BLaER1 (cell line): Measurements from ENCODE around the gene OGFOD2.

ENCODE experiments used
- H3K27ac ChIP-seq: shearing (Covaris generic); formaldehyde crosslinking; 2 replicates; pipeline ENCODE4 v1.8.1; 2022
- H3K27me3 ChIP-seq: shearing (Covaris generic); formaldehyde crosslinking; 2 replicates; pipeline ENCODE4 v1.8.1; 2022
- H3K36me3 ChIP-seq: shearing (Covaris generic); formaldehyde crosslinking; 2 replicates; pipeline ENCODE4 v1.8.1; 2022
- H3K4me1 ChIP-seq: shearing (Covaris generic); formaldehyde crosslinking; 2 replicates; pipeline ENCODE4 v1.8.1; 2022
- H3K4me2 ChIP-seq: shearing (Covaris generic); formaldehyde crosslinking; 2 replicates; pipeline ENCODE4 v1.8.1; 2022
- H3K4me3 ChIP-seq: shearing (Covaris generic); formaldehyde crosslinking; 2 replicates; pipeline ENCODE4 v1.8.1; 2022
- H3K9ac ChIP-seq: shearing (Covaris generic); formaldehyde crosslinking; 2 replicates; pipeline ENCODE4 v1.8.1; 2022
- H3K9me3 ChIP-seq: shearing (Covaris generic); formaldehyde crosslinking; 2 replicates; pipeline ENCODE4 v1.8.1; 2022
- H4K20me1 ChIP-seq: shearing (Covaris generic); formaldehyde crosslinking; 2 replicates; pipeline ENCODE4 v1.8.1; 2022
- Cebpa-rat ChIP-seq: shearing (Covaris generic); IDR thresholded peaks from 2 replicates; pipeline ENCODE4 v1.8.1; 2022

OGFOD2 gene

DNA sequence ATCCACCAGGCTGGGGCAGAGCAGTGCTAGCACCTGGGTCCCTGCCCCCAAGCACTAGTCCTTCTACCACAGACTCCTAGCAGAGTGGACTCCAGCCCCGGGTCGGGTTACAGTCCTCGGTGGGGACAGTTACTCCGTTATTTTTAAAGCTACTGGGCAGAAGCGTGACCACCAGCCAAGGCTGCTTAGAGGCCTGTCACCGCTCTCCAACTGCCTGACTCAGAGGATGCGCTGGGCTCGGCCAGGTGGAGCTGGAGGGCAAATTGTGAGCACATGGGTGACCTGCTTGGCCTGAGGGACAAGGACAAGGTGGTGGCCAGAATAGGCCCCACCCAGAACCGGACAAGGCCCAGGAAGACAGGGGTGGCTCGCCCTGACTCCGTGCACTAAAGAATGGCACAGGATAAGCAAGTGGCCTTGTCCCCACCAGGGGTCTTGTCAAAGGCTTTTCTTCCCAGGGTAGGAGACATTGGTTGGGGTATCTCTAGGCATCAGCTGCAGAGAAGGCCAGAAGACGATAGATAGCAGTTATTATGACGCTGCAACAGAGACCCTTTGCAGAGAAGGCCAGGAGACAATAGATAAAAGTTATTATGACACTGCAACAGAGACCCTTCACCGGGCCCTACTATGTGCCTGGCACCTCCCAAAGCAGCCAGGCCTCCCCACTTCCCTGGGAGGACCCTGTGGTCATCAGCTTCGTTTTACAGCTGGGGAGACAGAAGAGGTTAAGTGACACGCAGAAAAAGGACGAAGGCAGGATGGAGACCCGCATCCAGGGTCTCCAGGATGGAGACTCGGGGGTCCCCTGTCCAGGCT, 10.4 kb upstream of the OGFOD2 start:
- H3K4me1 ChIP-seq, result peaks cover 46% of the 10 kb centered on the region
- H3K4me3 ChIP-seq, result peak overlapping the region; percentile 82; the same call in 1 of the 2 replicates
- peak overlapping the region; percentile 82; the same call in 1 of the 2 replicates for H3K9ac ChIP-seq
- TF ChIP-seq Cebpa-rat, result no peak
- H3K4me2 ChIP-seq, result peak overlapping the region; percentile 96
- H3K36me3 ChIP-seq, result peaks cover 17% of the 10 kb centered on the region
- 0 out of 2 replicates have a peak, but pooled peaks cover 31% of the 10 kb centered on the region for H4K20me1 ChIP-seq
- H3K9me3 ChIP-seq, result no peaks in the 10 kb centered on the region
- no peaks in the 10 kb centered on the region for H3K27me3 ChIP-seq
- H3K27ac ChIP-seq, result no peak overlapping the region

DNA sequence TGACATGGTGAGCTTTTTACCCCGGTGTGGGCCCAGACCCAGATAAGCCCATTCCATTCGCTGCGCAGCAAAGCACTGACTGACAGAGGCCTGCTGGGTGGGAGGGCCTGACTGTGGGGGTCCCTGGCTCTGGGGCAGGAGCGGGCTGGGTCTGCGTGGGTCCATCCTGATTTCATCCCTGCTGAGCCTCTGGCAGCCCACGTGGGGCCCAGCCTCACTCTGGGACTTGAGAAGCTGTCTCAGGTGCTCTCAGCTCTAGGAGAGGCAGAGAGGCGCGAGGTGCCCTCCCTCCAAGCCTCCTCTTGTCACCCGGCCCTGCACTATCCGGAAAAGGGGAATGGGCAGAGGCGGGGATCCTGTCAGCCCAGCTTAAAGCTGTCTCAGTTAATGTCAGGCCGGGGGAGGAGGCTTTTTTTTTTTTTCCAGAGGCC, 9.7 kb upstream of the OGFOD2 start:
- Histone ChIP-seq H4K20me1 (0 out of 2 replicates have a peak, but pooled peaks cover 31% of the 10 kb centered on the region), H3K9me3 (no peaks in the 10 kb centered on the region), H3K27me3 (no peaks in the 10 kb centered on the region), H3K9ac (peak overlapping the region; percentile 82), H3K4me3 (peak overlapping the region; percentile 82), H3K4me1 (peaks cover 46% of the 10 kb centered on the region), H3K4me2 (peak overlapping the region; percentile 96), H3K36me3 (peaks cover 10% of the 10 kb centered on the region), H3K27ac (peak overlapping the region; percentile 51)
- TF ChIP-seq Cebpa-rat, result no peak

DNA sequence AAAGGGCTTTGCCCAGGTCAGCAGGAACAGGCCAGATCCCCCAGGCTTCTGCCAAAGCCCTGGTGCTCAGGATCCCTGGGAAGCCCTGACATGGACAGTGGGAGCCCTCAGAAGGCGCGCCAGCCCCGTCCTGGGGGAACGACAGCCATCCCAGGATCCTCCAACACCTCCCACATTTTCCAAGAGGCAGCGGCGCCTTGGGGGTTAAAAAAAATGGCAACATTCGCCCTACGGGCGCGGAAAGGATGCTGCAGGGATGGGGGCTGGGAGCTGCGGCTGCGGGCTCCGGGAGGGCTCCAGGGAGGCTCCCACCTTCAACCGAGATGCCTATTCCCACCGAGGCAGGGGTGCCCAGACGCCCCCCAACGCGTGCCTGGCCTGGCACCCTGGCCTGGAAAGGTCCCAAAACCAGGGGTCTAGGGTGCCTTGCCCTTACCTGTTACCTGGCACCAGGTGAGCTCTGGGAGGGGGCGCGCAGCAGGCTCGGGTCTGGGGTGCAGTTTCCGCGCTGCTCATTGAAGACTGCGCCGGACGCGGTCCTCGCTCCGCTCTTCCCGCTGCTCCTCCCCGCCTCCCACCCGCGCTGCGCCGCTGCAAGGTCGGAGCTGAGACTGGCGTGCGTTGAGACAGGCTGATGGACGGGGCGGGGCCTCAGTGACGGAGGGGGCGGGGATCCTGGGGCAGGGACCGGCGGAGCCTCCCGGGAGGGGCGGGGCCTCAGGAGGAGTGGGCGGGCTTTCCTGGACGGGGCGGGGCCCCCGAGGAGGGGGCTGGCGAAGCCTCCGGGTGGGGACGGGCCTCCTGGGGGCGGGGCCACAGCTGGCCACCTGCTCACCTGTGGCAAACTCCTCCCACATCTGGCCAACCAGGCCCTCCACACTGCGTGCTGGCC, 8.9 kb upstream of the OGFOD2 start, which contains the start of gene ABCB9:
ABCB9 (minus strand) TSS at position 613 of the 892 bp plus-strand sequence. CDS start 6,228 bp downstream, outside the sequence.
- peaks cover 46% of the 10 kb centered on the region for H3K4me1 ChIP-seq
- peak within 1 kb of the TSS; percentile 82 for H3K9ac ChIP-seq
- no peaks in the 10 kb centered on the region for H3K27me3 ChIP-seq
- no peak for TF ChIP-seq Cebpa-rat
- H4K20me1 ChIP-seq, result 0 out of 2 replicates have a peak, but pooled peaks cover 31% of the 10 kb centered on the region
- peak within 1 kb of the TSS; percentile 51 for H3K27ac ChIP-seq
- peak within 1 kb of the TSS; percentile 82 for H3K4me3 ChIP-seq
- H3K4me2 ChIP-seq, result peak within 1 kb of the TSS; percentile 96
- no peaks in the 10 kb centered on the region for H3K9me3 ChIP-seq
- H3K36me3 ChIP-seq, result 0 out of 2 replicates have a peak, but pooled peaks cover 5% of the 10 kb centered on the region

DNA sequence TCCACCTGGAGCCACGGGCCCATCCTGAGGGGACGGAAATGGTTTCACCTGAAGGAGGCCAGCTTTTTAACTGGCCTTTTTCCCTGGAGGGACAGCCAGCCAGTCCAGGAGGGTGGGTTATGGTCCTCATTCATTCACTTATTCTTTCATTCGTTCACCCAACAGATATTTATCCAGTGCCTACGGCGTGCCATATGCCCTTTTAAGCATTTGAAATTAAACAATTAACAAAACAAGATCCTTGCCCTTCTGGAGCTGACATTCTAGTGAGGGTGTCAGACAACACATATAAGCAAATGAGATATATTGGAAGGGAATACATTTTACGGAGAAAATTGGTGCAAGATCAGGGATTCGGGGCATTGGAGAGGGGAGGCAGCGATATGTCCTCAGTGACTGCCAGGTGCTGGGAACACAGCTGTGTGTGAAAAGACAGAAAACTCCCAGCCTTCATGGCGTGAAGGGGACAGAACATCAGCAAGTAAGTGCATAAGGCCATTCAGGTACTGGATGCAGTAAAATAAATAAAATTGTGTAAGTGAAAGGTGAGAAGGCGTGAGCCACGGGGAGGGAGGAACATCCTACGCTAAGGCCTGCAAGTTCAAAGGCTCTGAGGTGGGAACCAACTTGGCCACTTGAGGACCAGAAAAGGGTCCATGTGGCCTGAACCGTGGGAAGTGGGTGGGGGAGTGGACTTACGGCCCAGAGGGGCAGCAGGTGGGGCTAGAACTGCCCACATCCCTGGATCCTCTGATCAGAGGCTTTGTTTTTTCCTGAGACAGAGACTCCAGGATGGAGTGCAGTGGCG, 8.1 kb upstream of the OGFOD2 start:
- Histone ChIP-seq H3K4me2 (peak overlapping the region; percentile 37; the same call in 1 of the 2 replicates), H3K9me3 (no peaks in the 10 kb centered on the region), H3K36me3 (0 out of 2 replicates have a peak, but pooled peaks cover 5% of the 10 kb centered on the region), H3K27me3 (no peaks in the 10 kb centered on the region), H3K9ac (no peak overlapping the region), H3K4me1 (peaks cover 38% of the 10 kb centered on the region), H3K4me3 (no peak overlapping the region), H4K20me1 (0 out of 2 replicates have a peak, but pooled peaks cover 30% of the 10 kb centered on the region), H3K27ac (no peak overlapping the region)
- TF ChIP-seq Cebpa-rat, result no peak

DNA sequence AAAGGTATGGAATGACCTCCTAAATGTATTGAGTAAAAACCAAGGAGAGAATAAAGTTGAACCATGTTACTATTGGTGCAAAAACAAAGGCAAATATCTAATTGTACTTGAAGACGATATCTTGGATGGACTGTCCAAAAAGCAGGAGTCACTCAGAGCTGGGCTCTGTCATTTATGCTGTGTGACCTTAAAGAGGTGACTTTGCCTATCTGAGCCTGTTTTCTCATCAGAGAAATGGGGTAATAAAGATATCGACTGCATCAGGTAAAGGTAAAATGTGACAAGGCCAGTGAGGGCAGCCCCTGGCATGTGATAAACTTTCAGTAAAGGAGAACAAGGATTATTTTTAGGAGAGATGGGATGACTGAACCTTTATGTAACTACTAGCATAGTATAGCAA, 6.9 kb upstream of the OGFOD2 start:
- H3K27ac ChIP-seq, result no peak overlapping the region
- H3K9ac ChIP-seq, result no peak overlapping the region
- 0 out of 2 replicates have a peak, but pooled peaks cover 22% of the 10 kb centered on the region for H4K20me1 ChIP-seq
- TF ChIP-seq Cebpa-rat, result no peak
- no peaks in the 10 kb centered on the region for H3K9me3 ChIP-seq
- H3K4me3 ChIP-seq, result no peak overlapping the region
- no peaks in the 10 kb centered on the region for H3K27me3 ChIP-seq
- peaks cover 30% of the 10 kb centered on the region for H3K4me1 ChIP-seq
- no peak overlapping the region for H3K4me2 ChIP-seq
- H3K36me3 ChIP-seq, result 0 out of 2 replicates have a peak, but pooled peaks cover 5% of the 10 kb centered on the region

DNA sequence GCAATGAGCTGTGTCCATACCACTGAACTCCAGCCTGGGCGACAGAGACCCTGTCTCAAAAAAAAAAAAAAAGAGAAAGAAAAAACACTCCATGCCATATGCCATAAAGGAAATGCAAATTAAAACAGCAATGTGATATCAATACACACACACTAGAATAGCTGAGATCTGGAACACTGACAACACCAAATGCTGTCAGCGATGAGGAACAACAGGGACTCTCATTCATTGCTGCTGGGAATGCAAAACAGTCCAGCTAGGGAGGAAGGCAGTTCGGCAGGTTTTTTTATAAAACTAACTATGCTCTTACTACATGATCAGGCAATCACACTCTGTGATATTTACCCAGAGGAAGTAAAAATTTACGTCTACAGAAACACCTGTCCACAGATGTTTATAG, 5.4 kb upstream of the OGFOD2 start:
- peaks cover 27% of the 10 kb centered on the region for H3K4me1 ChIP-seq
- no peak overlapping the region for H3K27ac ChIP-seq
- no peak overlapping the region for H3K4me2 ChIP-seq
- H3K36me3 ChIP-seq, result 0 out of 2 replicates have a peak, but pooled peaks cover 1% of the 10 kb centered on the region
- H4K20me1 ChIP-seq, result 0 out of 2 replicates have a peak, but pooled peaks cover 13% of the 10 kb centered on the region
- TF ChIP-seq Cebpa-rat, result no peak
- H3K27me3 ChIP-seq, result no peaks in the 10 kb centered on the region
- H3K9me3 ChIP-seq, result no peaks in the 10 kb centered on the region
- H3K9ac ChIP-seq, result no peak overlapping the region
- no peak overlapping the region for H3K4me3 ChIP-seq

DNA sequence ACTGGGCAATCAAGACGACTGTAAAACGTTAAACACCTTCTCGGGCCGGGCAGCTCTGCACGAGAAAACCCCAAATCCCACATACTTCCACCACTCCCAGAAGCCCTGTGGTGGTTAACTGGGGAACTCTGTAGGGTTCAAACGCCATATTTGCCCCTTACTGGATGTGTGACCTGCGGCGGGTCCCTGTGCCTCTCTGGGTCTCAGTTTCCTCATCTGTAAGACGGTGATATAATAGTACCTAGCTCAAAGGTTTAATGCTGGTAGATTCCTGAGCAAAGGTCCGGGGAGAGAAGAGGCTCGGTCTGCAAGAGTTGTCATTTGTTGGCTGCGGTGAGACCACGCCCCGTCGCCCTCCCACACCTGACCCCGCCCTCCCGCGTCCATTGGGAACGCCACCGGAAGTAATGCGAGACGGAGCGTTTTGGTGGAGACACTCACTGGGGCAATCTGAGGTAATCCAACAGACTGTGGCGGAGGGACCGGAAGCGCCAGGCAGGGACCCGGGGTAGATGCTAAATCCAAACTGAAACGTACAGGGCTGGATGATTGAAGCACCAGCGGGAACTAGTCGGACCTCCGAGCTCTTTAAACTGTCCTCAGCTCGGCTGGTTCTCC, 661 bp upstream of the OGFOD2 start:
- H3K9ac ChIP-seq, result peak overlapping the region; percentile 97
- peak overlapping the region; percentile 88 for H3K4me3 ChIP-seq
- H3K27ac ChIP-seq, result peak overlapping the region; percentile 99
- H3K27me3 ChIP-seq, result no peaks in the 10 kb centered on the region
- H3K36me3 ChIP-seq, result peaks cover 23% of the 10 kb centered on the region
- TF ChIP-seq Cebpa-rat, result no peak
- H3K9me3 ChIP-seq, result no peaks in the 10 kb centered on the region
- peaks cover 45% of the 10 kb centered on the region for H3K4me1 ChIP-seq
- H4K20me1 ChIP-seq, result no peaks in the 10 kb centered on the region
- H3K4me2 ChIP-seq, result peak overlapping the region; percentile 97

DNA sequence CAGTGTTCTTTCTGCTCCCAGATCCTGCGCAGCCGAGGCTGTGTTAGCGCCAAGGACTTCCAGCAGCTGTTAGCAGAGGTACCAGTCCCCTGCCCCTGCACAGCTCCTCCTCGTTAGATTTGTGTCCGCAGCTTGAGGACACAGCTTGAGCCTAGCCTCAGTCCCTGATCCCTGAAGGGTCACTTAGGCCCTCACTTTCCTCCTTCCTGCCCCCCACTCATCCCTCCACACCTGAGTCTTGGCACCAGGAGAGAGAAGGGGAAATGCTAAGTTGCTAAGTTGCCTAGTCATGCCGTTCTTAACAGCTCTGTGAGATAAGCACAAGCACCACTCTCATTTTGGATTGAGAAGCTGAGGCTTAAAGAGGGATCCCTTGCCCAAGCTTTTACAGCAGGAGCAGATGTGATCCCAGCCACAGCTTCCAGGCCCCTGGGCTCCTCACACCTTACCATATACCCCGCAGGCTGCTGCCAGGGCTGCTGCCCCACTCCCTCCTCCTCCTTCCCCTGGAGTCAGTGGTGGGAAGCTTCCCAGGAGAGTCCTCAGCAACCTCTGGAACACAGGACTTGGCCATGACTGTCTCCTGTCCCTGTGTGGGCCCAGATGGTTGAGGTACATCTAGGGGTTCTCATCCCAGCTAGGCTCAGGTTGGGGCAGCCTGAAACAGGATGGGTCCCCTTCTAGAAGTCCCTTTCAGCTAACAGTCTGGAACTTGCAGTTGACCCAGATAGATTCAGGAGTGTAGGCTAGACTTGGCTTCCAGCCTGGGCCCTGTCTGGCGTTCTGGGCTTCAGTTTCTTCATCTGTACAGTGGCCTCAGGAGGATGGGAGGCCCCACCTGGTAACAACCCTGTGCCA, 975 bp downstream of the OGFOD2 start:
- peak overlapping the region; percentile 88 for H3K4me3 ChIP-seq
- H3K9ac ChIP-seq, result peak overlapping the region; percentile 97
- no peaks in the 10 kb centered on the region for H3K27me3 ChIP-seq
- no peaks in the 10 kb centered on the region for H3K9me3 ChIP-seq
- H3K36me3 ChIP-seq, result peaks cover 23% of the 10 kb centered on the region
- H4K20me1 ChIP-seq, result peaks cover 3% of the 10 kb centered on the region
- peaks cover 52% of the 10 kb centered on the region for H3K4me1 ChIP-seq
- H3K27ac ChIP-seq, result peak overlapping the region; percentile 99
- no peak for TF ChIP-seq Cebpa-rat
- H3K4me2 ChIP-seq, result peak overlapping the region; percentile 97
